ENCODE measurements around the gene ZNF134.

The ZNF134 gene

GRCh38 chr19:57613941-57614743 lies at the start of gene ZNF134:
ZNF134 (plus strand) TSS chr19:57614242; CDS start chr19:57619469, 5,227 bp downstream.
- DNase-seq (ENCODE audit: low read depth in 2 of 2): peak; percentile 77 to 79

- no peak for DNase-seq (ENCODE audit: low read depth in 2 of 2)
Measured at GRCh38 chr19:57566396-57567265, 47.4 kb upstream of the ZNF134 start.

- DNase-seq (ENCODE audit: low read depth in 2 of 2): no peak
Measured at GRCh38 chr19:57570707-57571106, 43.3 kb upstream of the ZNF134 start.

- no peak for DNase-seq (ENCODE audit: low read depth in 2 of 2)
Measured at GRCh38 chr19:57572415-57572947, 41.6 kb upstream of the ZNF134 start.

DNA sequence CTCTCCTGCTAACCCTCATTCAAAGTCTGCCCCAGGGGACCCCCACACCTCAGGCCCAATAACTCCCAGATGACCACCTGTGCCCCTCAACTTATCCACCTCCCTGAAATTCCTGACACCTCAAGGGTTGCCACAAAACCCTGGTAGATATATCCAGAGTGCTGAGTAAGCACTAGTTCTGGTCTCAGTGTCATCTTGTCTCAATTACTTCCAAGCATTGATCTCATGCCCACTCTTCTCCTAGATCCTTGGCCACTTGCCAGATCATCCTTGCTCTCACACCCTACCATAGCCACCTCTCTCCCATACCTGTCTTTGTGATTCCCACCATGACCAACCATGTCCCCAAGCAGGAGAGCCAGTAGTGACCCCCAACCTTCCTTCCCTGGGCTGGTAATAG lies 37.4 kb upstream of the ZNF134 start:
- no peak for DNase-seq (ENCODE audit: low read depth in 2 of 2)

GRCh38 chr19:57578487-57579205 lies 35.4 kb upstream of the ZNF134 start, which contains the start of gene ZNF416:
ZNF416 (minus strand) TSS chr19:57578911; CDS start chr19:57578704, 207 bp downstream.
- peak; percentile 86 to 88 for DNase-seq (ENCODE audit: low read depth in 2 of 2)

DNA sequence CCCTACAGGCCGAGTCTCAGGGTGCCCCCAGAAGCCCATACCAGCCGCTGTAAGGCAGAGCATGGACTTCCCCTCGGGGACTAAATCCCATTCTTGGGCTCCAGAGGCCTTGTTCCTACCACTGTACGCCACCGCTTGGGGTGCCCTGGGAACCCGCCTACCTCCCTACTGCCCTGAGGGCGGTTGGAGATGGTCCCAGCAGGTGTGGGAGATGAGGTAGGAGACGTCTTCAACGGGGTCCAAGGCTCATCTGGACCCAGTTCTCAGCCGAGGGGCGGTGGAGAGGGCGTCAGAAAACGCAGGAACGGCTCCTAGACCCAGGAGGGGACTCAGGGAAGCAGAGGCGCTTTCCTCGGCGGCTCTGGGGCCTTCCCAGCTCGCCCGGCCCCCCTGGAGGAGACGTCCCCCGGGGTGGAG lies 30.9 kb upstream of the ZNF134 start:
- DNase-seq (ENCODE audit: low read depth in 2 of 2): no peak

DNA sequence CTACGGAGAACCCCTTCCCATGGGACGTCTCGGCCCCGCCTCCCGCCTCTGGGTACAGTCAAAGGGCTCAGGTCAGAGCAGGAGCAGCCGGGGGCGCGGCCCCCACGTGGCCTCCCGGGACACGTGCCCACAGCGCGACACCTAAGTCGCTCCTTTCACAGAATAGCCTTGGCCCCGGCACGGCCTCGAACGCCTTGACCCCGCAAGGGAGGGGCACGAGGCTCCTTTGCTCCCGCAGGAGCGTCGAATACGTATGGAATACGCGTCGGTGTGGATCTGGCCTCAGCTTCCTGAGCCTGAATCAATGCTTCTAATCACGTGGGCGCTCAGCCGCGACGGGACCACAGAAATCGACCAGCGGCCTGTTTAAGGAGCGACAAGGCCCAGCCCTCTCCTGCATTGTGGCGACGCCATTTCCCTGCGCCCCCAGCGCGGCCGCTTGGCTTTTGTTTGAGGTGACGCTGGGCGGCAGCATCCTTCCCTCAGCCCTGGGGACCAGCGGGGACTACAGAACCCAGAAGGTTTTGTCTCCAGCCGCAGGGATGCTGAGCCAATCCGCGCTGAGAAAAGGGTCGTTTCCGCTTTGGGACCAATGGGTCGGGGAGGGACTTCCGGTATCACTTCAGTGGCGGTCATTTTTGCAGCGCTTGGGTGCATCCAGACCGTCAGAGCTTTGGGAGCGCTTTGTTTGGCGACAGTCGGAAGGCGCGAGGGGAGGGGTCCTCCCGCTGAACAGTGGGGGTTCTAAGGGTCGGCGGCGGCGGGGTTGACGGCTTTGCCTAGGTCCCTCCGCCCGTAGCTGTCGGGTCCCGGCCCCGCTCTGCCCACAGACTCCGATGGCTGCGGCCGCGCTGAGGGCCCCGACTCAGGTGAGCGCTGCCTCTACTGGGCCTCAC lies 30.3 kb upstream of the ZNF134 start, which contains the start of gene ZIK1:
Gene ZIK1 (plus strand): TSS at position 625 of the 896 bp plus-strand sequence. CDS start 212 bp downstream, at position 837.
- DNase-seq (ENCODE audit: low read depth in 2 of 2): peak; percentile 61 to 76

DNA sequence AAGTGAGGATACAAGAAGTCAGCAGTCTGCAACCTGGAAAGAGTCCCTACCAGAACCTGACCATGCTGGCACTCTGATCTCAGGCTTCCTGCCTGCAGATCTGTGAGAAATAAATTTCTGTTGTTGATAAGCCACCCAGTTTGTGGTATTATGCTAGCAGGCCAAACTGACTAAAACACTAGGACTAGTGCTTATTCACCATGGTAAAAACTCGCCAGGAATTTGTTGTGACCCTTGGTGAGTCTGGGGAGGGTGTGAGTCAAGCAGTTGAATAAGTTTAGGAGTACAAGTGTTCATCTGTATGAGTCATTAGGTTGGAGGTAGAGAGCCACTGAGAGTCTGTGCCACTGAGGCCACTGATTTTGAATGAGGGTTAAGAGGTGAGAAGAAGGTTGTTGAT lies 26.5 kb upstream of the ZNF134 start:
- no peak for DNase-seq (ENCODE audit: low read depth in 2 of 2)

GRCh38 chr19:57599377-57599760 lies 14.7 kb upstream of the ZNF134 start:
- no peak for DNase-seq (ENCODE audit: low read depth in 2 of 2)

- DNase-seq (ENCODE audit: low read depth in 2 of 2): peak; percentile 73 to 77
Measured at GRCh38 chr19:57599761-57600383, 14.2 kb upstream of the ZNF134 start, which contains the start of gene ZNF530. ZNF530 (plus strand) TSS chr19:57599885; CDS start chr19:57604346, 4,461 bp downstream.

- DNase-seq (ENCODE audit: low read depth in 2 of 2): no peak
Measured at GRCh38 chr19:57606931-57607330, 7.1 kb upstream of the ZNF134 start.

DNA sequence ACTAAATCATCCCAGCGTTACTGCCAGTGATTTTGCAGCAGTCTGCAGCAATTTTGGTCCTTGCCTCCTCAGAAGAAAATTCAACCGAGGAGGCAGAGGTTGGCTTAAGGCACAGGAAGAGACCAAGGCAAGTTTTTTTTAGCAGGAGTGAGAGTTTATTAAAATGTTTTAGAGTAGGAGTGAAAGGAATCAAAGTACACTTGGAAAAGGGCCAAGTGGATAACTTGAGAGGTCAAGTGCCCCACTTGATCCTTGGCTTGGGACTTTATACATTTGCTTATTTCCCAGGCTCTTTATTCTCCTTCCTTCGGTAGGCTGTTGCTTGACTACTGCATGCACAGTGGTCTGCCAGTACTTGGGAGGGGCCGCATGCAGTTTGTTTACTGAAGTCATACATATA lies 2.9 kb upstream of the ZNF134 start:
- no peak for DNase-seq (ENCODE audit: low read depth in 2 of 2)

- DNase-seq (ENCODE audit: low read depth in 2 of 2): no peak
Measured at GRCh38 chr19:57615346-57615745, 1.3 kb downstream of the ZNF134 start.

GRCh38 chr19:57620673-57621348 lies 6.8 kb downstream of the ZNF134 start:
- DNase-seq (ENCODE audit: low read depth in 2 of 2): no peak

- no peak for DNase-seq (ENCODE audit: low read depth in 2 of 2)
Measured at GRCh38 chr19:57623091-57623490, 9.0 kb downstream of the ZNF134 start.

DNA sequence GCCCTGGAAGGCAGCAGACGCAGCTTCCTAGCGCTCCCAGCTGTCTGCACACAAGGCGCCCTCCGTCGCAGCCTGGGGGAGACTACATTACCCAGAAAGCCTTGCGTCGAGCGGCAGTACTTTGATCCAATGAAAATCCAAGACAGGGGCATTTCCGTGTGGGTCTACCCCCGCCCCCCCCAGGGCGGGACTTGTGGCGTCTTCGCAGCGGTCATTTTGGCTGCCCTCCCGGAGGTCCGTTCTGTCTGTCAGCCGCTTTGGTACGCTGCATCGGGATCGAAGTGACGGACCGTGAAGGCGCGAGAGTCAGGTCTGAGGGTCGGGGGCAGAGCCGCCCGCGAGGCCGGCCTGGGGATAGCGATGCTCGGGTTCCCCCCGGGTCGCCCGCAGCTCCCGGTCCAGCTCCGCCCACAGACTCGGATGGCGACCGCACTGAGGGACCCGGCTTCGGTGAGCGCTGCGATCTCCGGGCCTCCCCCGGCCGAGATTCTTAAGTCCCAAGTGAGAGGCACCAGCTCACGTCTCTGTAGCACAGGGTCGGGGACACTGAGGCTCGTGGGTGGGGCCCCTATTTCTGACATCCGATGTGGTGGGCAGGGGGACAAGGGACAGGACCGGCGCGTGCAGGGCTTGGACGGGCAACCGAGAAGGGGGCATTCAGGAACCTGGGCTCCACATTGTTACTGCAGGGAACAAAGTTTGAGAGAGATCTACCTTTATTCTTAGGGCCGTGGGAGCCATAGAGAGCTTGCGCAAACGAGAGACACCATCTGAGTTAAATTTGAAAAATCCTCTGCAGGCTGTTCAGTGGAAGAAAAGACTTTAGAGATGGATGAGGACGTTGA lies 19.2 kb downstream of the ZNF134 start, which contains the start of gene ZNF211:
Gene ZNF211 (plus strand): TSS at position 182 of the 845 bp plus-strand sequence. CDS start 179 bp downstream, at position 361.
- peak; percentile 71 to 73 for DNase-seq (ENCODE audit: low read depth in 2 of 2)

- DNase-seq (ENCODE audit: low read depth in 2 of 2): no peak
Measured at GRCh38 chr19:57633832-57634131, 19.7 kb downstream of the ZNF134 start.
